ENCODE measurements around the gene PSMA3. TPM values are rescaled to one million over a fixed set of nuclear protein-coding genes. Genes with fewer than 3 reads are reported as not detected.

Gene PSMA3
- total and polyA plus RNA-seq, 2 of the 8 experiments (the other 6 are each of a cell fraction or from before 2014, with no cell fraction given) = 285 to 507 TPM

DNA sequence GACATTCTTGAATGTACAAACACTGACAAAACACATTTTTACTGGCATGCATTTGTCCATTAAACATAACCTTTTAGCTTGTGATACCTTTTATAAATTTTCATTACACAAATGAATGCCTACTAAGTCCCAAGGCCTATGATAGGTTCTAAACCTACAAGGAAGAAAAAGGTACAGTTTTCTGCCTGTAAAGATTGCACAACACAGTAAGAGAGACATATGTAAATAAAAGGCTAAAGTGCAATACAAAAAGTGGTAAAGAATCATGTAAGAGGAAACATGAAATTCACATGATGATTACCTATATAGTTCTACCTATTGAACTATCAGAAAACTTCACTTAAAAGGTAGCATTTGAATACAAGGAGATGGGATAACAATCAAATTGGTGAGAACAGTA, 39.1 kb downstream of the PSMA3 start (continued):
- TF ChIP-seq, protein P1, sequence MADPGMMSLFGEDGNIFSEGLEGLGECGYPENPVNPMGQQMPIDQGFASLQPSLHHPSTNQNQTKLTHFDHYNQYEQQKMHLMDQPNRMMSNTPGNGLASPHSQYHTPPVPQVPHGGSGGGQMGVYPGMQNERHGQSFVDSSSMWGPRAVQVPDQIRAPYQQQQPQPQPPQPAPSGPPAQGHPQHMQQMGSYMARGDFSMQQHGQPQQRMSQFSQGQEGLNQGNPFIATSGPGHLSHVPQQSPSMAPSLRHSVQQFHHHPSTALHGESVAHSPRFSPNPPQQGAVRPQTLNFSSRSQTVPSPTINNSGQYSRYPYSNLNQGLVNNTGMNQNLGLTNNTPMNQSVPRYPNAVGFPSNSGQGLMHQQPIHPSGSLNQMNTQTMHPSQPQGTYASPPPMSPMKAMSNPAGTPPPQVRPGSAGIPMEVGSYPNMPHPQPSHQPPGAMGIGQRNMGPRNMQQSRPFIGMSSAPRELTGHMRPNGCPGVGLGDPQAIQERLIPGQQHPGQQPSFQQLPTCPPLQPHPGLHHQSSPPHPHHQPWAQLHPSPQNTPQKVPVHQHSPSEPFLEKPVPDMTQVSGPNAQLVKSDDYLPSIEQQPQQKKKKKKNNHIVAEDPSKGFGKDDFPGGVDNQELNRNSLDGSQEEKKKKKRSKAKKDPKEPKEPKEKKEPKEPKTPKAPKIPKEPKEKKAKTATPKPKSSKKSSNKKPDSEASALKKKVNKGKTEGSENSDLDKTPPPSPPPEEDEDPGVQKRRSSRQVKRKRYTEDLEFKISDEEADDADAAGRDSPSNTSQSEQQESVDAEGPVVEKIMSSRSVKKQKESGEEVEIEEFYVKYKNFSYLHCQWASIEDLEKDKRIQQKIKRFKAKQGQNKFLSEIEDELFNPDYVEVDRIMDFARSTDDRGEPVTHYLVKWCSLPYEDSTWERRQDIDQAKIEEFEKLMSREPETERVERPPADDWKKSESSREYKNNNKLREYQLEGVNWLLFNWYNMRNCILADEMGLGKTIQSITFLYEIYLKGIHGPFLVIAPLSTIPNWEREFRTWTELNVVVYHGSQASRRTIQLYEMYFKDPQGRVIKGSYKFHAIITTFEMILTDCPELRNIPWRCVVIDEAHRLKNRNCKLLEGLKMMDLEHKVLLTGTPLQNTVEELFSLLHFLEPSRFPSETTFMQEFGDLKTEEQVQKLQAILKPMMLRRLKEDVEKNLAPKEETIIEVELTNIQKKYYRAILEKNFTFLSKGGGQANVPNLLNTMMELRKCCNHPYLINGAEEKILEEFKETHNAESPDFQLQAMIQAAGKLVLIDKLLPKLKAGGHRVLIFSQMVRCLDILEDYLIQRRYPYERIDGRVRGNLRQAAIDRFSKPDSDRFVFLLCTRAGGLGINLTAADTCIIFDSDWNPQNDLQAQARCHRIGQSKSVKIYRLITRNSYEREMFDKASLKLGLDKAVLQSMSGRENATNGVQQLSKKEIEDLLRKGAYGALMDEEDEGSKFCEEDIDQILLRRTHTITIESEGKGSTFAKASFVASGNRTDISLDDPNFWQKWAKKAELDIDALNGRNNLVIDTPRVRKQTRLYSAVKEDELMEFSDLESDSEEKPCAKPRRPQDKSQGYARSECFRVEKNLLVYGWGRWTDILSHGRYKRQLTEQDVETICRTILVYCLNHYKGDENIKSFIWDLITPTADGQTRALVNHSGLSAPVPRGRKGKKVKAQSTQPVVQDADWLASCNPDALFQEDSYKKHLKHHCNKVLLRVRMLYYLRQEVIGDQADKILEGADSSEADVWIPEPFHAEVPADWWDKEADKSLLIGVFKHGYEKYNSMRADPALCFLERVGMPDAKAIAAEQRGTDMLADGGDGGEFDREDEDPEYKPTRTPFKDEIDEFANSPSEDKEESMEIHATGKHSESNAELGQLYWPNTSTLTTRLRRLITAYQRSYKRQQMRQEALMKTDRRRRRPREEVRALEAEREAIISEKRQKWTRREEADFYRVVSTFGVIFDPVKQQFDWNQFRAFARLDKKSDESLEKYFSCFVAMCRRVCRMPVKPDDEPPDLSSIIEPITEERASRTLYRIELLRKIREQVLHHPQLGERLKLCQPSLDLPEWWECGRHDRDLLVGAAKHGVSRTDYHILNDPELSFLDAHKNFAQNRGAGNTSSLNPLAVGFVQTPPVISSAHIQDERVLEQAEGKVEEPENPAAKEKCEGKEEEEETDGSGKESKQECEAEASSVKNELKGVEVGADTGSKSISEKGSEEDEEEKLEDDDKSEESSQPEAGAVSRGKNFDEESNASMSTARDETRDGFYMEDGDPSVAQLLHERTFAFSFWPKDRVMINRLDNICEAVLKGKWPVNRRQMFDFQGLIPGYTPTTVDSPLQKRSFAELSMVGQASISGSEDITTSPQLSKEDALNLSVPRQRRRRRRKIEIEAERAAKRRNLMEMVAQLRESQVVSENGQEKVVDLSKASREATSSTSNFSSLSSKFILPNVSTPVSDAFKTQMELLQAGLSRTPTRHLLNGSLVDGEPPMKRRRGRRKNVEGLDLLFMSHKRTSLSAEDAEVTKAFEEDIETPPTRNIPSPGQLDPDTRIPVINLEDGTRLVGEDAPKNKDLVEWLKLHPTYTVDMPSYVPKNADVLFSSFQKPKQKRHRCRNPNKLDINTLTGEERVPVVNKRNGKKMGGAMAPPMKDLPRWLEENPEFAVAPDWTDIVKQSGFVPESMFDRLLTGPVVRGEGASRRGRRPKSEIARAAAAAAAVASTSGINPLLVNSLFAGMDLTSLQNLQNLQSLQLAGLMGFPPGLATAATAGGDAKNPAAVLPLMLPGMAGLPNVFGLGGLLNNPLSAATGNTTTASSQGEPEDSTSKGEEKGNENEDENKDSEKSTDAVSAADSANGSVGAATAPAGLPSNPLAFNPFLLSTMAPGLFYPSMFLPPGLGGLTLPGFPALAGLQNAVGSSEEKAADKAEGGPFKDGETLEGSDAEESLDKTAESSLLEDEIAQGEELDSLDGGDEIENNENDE (IDR thresholded peaks at IDR 0.05; ENCODE audit: insufficient replicate concordance, low read length) = no peak
- TF ChIP-seq TEAD4 (IDR thresholded peaks at IDR 0.05; ENCODE audit: low read depth, low read length) (no peak), RFX5 (IDR thresholded peaks at IDR 0.05; ENCODE audit: borderline replicate concordance, low read depth, low read length) (no peak), POU5F1 (IDR thresholded peaks at IDR 0.05; ENCODE audit: low read depth, low read length) (no peak), SP1 (IDR thresholded peaks at IDR 0.05; ENCODE audit: low read depth, low read length) (no peak), SIN3A (conservative IDR thresholded peaks at IDR 0.05 in 1 of 2, IDR thresholded peaks at IDR 0.05 in 1 of 2; ENCODE audit: low read depth in 1 of 2, low read length in 2 of 2) (no peak), EZH2 (IDR thresholded peaks at IDR 0.05; ENCODE audit: low read depth, low read length, severe bottlenecking) (no peak), SAP30 (IDR thresholded peaks at IDR 0.05; ENCODE audit: insufficient read depth, insufficient replicate concordance, low read length) (no peak), GTF2F1 (IDR thresholded peaks at IDR 0.05; ENCODE audit: borderline replicate concordance, low read depth, low read length) (no peak), POLR2A (IDR thresholded peaks at IDR 0.05; ENCODE audit: control extremely low read depth in 1 of 2, low read depth in 2 of 2, low read length in 2 of 2) (no peak), KDM1A (IDR thresholded peaks at IDR 0.05; ENCODE audit: borderline replicate concordance, low read length) (no peak), CBX5 (IDR thresholded peaks at IDR 0.05; ENCODE audit: low read depth, low read length) (no peak)
